Heart left ventricle (tissue), 16 donors: ENCODE data around the gene DNM3. TPM values are rescaled to one million over a fixed set of nuclear protein-coding genes. Genes with fewer than 3 reads are reported as not detected.

ENCODE experiments used
- ATAC-seq, 4 donors: fragments of 200-7000 bp; cut with Tn5 transposase; one replicate each; pipeline ENCODE4 v1.9.1; 2020 to 2022; ENCODE audit warnings: moderate library complexity in 4 of 4, mild to moderate bottlenecking in 3 of 4, moderate number of reproducible peaks in 1 of 4
- DNase-seq, 5 donors: peaks; one replicate each; pipeline ENCODE4 v3.0.0-alpha.2; 2020
- H3K27ac ChIP-seq, 12 donors: fragments of 200-600 bp; sonication (generic) in 4 of 12; one replicate each; pipeline versions ENCODE4 v1.5.0 to v1.8.0; 2016 to 2022; ENCODE audit warnings: mild to moderate bottlenecking in 2 of 12
- H3K27me3 ChIP-seq, 9 donors: fragments of 200-600 bp; sonication (generic) in 2 of 9; one replicate each; pipeline versions ENCODE4 v1.5.1 to v1.8.0; 2016 to 2022; ENCODE audit warnings: mild to moderate bottlenecking in 3 of 9
- H3K36me3 ChIP-seq, 9 donors: fragments of 200-600 bp; sonication (generic) in 2 of 9; one replicate each; pipeline versions ENCODE4 v1.5.0 to v1.8.0; 2018 to 2022; ENCODE audit warnings: mild to moderate bottlenecking in 2 of 9
- H3K4me1 ChIP-seq, 12 donors: fragments of 200-600 bp; sonication (generic) in 4 of 12; one replicate each; pipeline versions ENCODE4 v1.5.0 to v1.8.0; 2016 to 2022; ENCODE audit warnings: mild to moderate bottlenecking in 3 of 12
- H3K4me3 ChIP-seq, 12 donors: fragments of 200-600 bp; sonication (generic) in 4 of 12; one replicate each; pipeline versions ENCODE4 v1.5.0 to v1.8.0; 2017 to 2022; ENCODE audit warnings: mild to moderate bottlenecking in 9 of 12, moderate library complexity in 4 of 12
- H3K9me3 ChIP-seq, 12 donors: fragments of 200-600 bp; sonication (generic) in 4 of 12; one replicate each; pipeline versions ENCODE4 v1.5.0 to v1.8.0; 2016 to 2022; ENCODE audit warnings: mild to moderate bottlenecking in 1 of 12
- POLR2A ChIP-seq, 2 donors: fragments of 450-650 bp; IDR thresholded peaks; one replicate each; pipeline ENCODE4 v1.6.1; 2017; ENCODE audit warnings: antibody characterized with exemption in 2 of 2, mild to moderate bottlenecking in 2 of 2, moderate library complexity in 2 of 2
- WGBS, 4 donors: extraction: QIAGEN DNeasy Blood & Tissue Kit in 2 of 4; methylation state at CpG; one replicate each; pipeline versions ENCODE4 v1.1.5 to v1.1.7; 2013 to 2018; 5-methylcytosine and 5-hydroxymethylcytosine counted together
- intact Hi-C, 10 donors: fragments of 100-400 bp; cut with DNase I; formaldehyde crosslinking; loops; one replicate each; pipeline versions ENCODE4 v1.11.1 to v1.14.2; 2022
- polyA plus RNA-seq, 2 donors: library from polyadenylated mRNA; stranded (reverse); fragments of 200-250 nt; gene quantifications; one replicate each; pipeline ENCODE4 v1.2.3, GENCODE V29; 2013
- total RNA-seq, 9 donors: library from RNA; depleted of rRNA in 2 of 9; stranded (reverse); fragments of >200 nt in 2 of 9; fragmentation: NEBNext Ultra II Directional in 3 of 9; extraction: Animal tissue kit (Norgen Biotek cat#: 25700) in 3 of 9; gene quantifications; one replicate each; pipeline versions ENCODE4 v1.1.0 to v1.2.4, GENCODE V29; 2016 to 2023
- TF ChIP-seq, protein P1 (sequence below), 12 donors: fragments of 200-600 bp; sonication (generic) in 4 of 12; IDR thresholded peaks; one replicate each; pipeline versions ENCODE4 v1.5.0 to v1.8.0; 2018 to 2022; ENCODE audit warnings: antibody characterized with exemption in 12 of 12, mild to moderate bottlenecking in 5 of 12
- donor health status: ischemic (EF 13 %, LVEDD 7.1; RV severe dilation, severe dysfunction).
- donor health status: healthy with polysubstance abuse.
- donor health status: DM: no; HTN: yes; CAD: no.
- donor health status: DM: no; HTN: no; CAD: no.
- donor health status: ischemic (EF 25% LVEDD 6.9; RV normal size, moderate dysfunction).
- donor health status: ischemic (EF 25% LVEDD 5.7; RV mildly dilated, moderate dysfunction).
- donor health status: healthy.
- donor health status: DM: yes; HTN: yes; CAD: no.
- donor health status: ischemic (EF 35%, LVEDD 5.7; RV mildly dilated, moderate dysfunction).
- donor health status: nonischemic (EF 11% LVEDD 7.7; RV severe dilation, severe dysfunction).
- donor health status: DM: yes; HTN: yes; CAD: no.
- donor health status: PGD.
- donor health status: ischemic (EF 29% LVEDD 5.4; RV normal size, mild dysfunction).
- donor health status: nonischemic (EF 23%, LVEDD 6.1; RV moderate dilation, normal function).

Gene DNM3
- total and polyA plus RNA-seq, 11 donors = 0.44 to 3.9 (median 1.9) TPM

- Histone ChIP-seq H3K9me3 (peaks cover 0 to 15% (median 2%) of the 10 kb centered on the region in 12 donors), H3K27me3 (no peaks in the 10 kb centered on the region), H3K4me3 (no peak overlapping the region), H3K27ac (no peak overlapping the region), H3K4me1 (no peaks in the 10 kb centered on the region), H3K36me3 (no peaks in the 10 kb centered on the region)
- no peak for ATAC-seq
- intact Hi-C loops = no loop called here
- TF ChIP-seq, protein P1, sequence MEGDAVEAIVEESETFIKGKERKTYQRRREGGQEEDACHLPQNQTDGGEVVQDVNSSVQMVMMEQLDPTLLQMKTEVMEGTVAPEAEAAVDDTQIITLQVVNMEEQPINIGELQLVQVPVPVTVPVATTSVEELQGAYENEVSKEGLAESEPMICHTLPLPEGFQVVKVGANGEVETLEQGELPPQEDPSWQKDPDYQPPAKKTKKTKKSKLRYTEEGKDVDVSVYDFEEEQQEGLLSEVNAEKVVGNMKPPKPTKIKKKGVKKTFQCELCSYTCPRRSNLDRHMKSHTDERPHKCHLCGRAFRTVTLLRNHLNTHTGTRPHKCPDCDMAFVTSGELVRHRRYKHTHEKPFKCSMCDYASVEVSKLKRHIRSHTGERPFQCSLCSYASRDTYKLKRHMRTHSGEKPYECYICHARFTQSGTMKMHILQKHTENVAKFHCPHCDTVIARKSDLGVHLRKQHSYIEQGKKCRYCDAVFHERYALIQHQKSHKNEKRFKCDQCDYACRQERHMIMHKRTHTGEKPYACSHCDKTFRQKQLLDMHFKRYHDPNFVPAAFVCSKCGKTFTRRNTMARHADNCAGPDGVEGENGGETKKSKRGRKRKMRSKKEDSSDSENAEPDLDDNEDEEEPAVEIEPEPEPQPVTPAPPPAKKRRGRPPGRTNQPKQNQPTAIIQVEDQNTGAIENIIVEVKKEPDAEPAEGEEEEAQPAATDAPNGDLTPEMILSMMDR (IDR thresholded peaks at IDR 0.05) = no peak
- TF ChIP-seq POLR2A (IDR thresholded peaks at IDR 0.05) = no peak
- 58 to 69% (median 66%) methylated on average over 3 of the region's 3 CpGs for WGBS, 4 donors
- no peak for DNase-seq
Measured at GRCh38 chr1:171858696-171859095, 17.4 kb downstream of the DNM3 start.

DNA sequence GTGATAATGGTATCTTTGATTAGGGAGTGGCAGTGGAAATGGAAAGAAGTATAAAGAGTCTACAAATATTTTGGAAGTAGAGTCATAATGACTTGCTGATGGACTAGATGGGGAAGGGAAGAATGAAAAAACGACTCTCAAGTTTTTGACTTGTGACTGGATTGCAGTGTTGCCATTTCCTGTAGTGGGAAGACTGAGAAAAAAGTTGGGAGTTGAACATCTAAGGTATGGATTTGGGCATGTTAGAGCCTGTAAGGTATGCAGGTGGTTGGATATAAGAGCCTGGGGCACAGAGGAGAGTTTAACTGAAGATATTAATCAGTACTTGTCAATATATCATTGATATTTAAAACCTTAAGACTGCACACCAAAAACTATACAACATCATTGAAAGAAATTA, 19.4 kb downstream of the DNM3 start:
- Histone ChIP-seq H3K27me3 (no peaks in the 10 kb centered on the region), H3K9me3 (peaks cover 0 to 15% (median 2%) of the 10 kb centered on the region in 12 donors), H3K36me3 (no peaks in the 10 kb centered on the region), H3K4me3 (no peak overlapping the region), H3K27ac (no peak overlapping the region), H3K4me1 (no peaks in the 10 kb centered on the region)
- ATAC-seq (no peak), DNase-seq (no peak)
- WGBS, 4 donors = 61 to 73% (median 67%) methylated on average over 1 of the region's 1 CpG
- TF ChIP-seq, protein P1 (IDR thresholded peaks at IDR 0.05) = no peak
- no peak for TF ChIP-seq POLR2A (IDR thresholded peaks at IDR 0.05)
- intact Hi-C loops = no loop called here

DNA sequence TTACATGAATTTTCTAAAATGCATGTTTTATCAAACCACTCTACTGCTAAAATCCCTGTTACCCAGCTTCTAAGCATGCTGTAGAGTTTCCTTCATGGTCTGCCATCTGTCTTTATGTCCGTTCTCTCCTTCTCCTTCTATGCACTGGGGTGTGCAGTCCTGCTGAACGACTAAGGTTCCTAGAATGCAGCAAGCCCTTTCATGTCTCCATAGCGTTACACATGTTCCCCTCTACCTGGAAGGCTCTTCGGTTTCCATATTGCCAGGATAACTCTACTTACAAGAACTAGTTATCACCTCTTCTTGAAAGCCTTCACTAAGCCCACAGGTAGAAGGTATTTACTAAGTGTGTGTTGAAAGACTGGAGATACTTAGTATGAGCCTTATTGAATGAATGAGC, 22.2 kb downstream of the DNM3 start:
- TF ChIP-seq, protein P1 (IDR thresholded peaks at IDR 0.05) = no peak
- no peak for TF ChIP-seq POLR2A (IDR thresholded peaks at IDR 0.05)

GRCh38 chr1:171864308-171864707, 23.0 kb downstream of the DNM3 start:
- peaks cover 0 to 13% (median 0%) of the 10 kb centered on the region in 12 donors for H3K4me1 ChIP-seq
- H3K36me3 ChIP-seq = no peaks in the 10 kb centered on the region
- no peak for ATAC-seq
- H3K4me3 ChIP-seq = no peak overlapping the region
- intact Hi-C loops = no loop called here
- no peak overlapping the region for H3K27ac ChIP-seq
- TF ChIP-seq, protein P1 (IDR thresholded peaks at IDR 0.05) = no peak
- no peak for TF ChIP-seq POLR2A (IDR thresholded peaks at IDR 0.05)
- H3K9me3 ChIP-seq = no peaks in the 10 kb centered on the region
- no peak for DNase-seq
- H3K27me3 ChIP-seq = no peaks in the 10 kb centered on the region

More for the DNA sequence above, 22.2 kb downstream of the DNM3 start:
- H3K9me3 ChIP-seq = no peaks in the 10 kb centered on the region
- WGBS, 4 donors = 87 to 93% (median 89%) methylated on average over 4 of the region's 4 CpGs
- H3K27me3 ChIP-seq = no peaks in the 10 kb centered on the region
- intact Hi-C loops = no loop called here
- ATAC-seq (no peak), DNase-seq (no peak)
- H3K4me1 ChIP-seq = peaks cover 0 to 9% (median 0%) of the 10 kb centered on the region in 12 donors
- no peak overlapping the region for H3K27ac ChIP-seq
- H3K4me3 ChIP-seq = no peak overlapping the region
- no peaks in the 10 kb centered on the region for H3K36me3 ChIP-seq
